NCI-H1092 (cell line): ENCODE results near the gene FRG2C.
"Not testable (repeated sequence)": the region's sequence is repeated elsewhere in the genome, so short reads cannot be mapped to it uniquely, and the experiment has no call there.

Experiments
- DNase-seq: peaks from one replicate; lab custom pipeline; 2025; lab: John Stamatoyannopoulos, UW

The FRG2C gene

GRCh38 chr3:75664028-75664427 lies at the start of gene FRG2C:
Gene FRG2C (plus strand): TSS chr3:75664328. CDS start chr3:75664380, 52 bp downstream.
- DNase-seq = not testable (repeated sequence)

GRCh38 chr3:75618666-75619305 lies 45.3 kb upstream of the FRG2C start:
- not testable (repeated sequence) for DNase-seq

GRCh38 chr3:75619481-75620031 lies 44.6 kb upstream of the FRG2C start:
- not testable (repeated sequence) for DNase-seq

GRCh38 chr3:75621772-75622171 lies 42.4 kb upstream of the FRG2C start:
- DNase-seq = not testable (repeated sequence)

GRCh38 chr3:75623656-75624055 lies 40.5 kb upstream of the FRG2C start:
- DNase-seq = not testable (repeated sequence)

- DNase-seq = not testable (repeated sequence)
Observed at GRCh38 chr3:75630887-75631535, 33.1 kb upstream of the FRG2C start.

- DNase-seq = no peak
Observed at GRCh38 chr3:75631541-75631940, 32.6 kb upstream of the FRG2C start.

GRCh38 chr3:75638947-75639346 lies 25.2 kb upstream of the FRG2C start:
- not testable (repeated sequence) for DNase-seq

GRCh38 chr3:75641107-75641517 lies 23.0 kb upstream of the FRG2C start:
- not testable (repeated sequence) for DNase-seq

GRCh38 chr3:75643031-75643800 lies 20.9 kb upstream of the FRG2C start:
- not testable (repeated sequence) for DNase-seq

- DNase-seq = not testable (repeated sequence)
Observed at GRCh38 chr3:75645548-75645947, 18.6 kb upstream of the FRG2C start.

GRCh38 chr3:75650191-75650590 lies 13.9 kb upstream of the FRG2C start:
- DNase-seq = no peak

GRCh38 chr3:75655101-75655904 lies 8.8 kb upstream of the FRG2C start:
- not testable (repeated sequence) for DNase-seq

- not testable (repeated sequence) for DNase-seq
Observed at GRCh38 chr3:75655956-75656355, 8.2 kb upstream of the FRG2C start.

- DNase-seq = not testable (repeated sequence)
Observed at GRCh38 chr3:75658411-75659107, 5.6 kb upstream of the FRG2C start.

GRCh38 chr3:75659108-75659433 lies 5.1 kb upstream of the FRG2C start:
- DNase-seq = not testable (repeated sequence)

- not testable (repeated sequence) for DNase-seq
Observed at GRCh38 chr3:75665626-75666025, 1.5 kb downstream of the FRG2C start.

- not testable (repeated sequence) for DNase-seq
Observed at GRCh38 chr3:75667757-75668701, 3.9 kb downstream of the FRG2C start.

- DNase-seq = not testable (repeated sequence)
Observed at GRCh38 chr3:75668759-75669347, 4.7 kb downstream of the FRG2C start.
